ENCODE data around the gene SLC29A3.

- TF ChIP-seq CTCF (conservative IDR thresholded peaks at IDR 0.05 in 1 of 2, IDR thresholded peaks at IDR 0.05 in 1 of 2; ENCODE audit: low read depth in 1 of 2, low read length in 2 of 2) (no peak), EZH2 (IDR thresholded peaks at IDR 0.05; ENCODE audit: low read length, missing control alignments) (no peak)
Observed at GRCh38 chr10:71368643-71369042, 49.6 kb downstream of the SLC29A3 start.
